ENCODE results near the gene MRPL55.

DNA sequence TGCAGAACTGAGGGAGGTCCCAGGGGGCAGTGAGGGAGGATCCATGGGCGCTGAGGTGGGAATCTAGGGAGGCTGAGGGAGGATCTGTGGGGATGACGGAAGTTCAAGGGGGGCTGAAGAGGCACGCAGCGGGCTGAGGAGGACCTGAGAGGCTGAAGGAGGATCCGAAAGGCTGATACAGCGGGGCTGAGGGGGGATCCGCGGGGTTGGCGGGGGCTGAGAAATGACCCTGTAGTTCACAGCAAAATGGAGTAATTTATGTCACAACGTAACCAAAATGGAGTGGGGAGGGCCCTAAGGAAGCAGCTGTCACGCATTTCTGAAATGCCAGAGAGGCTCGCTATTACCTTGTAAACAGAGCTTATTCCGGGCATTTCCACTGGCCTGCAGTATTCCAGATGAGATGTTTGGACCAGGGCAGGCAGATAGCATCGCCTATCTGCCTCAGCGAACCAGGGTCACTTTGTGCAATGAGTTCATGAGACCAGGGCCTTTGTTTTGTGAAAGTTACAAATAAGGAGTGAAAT, 926 bp upstream of the MRPL55 start:
- TF ChIP-seq POLR2AphosphoS5 (IDR thresholded peaks at IDR 0.05; ENCODE audit: low read depth, low read length) (no peak), POLR2A (IDR thresholded peaks at IDR 0.05; ENCODE audit: low read depth, low read length) (no peak), TAF1 (IDR thresholded peaks at IDR 0.05; ENCODE audit: borderline replicate concordance, low read depth, low read length) (no peak)
